ENCODE measurements around the gene TEX36.

The TEX36 gene

DNA sequence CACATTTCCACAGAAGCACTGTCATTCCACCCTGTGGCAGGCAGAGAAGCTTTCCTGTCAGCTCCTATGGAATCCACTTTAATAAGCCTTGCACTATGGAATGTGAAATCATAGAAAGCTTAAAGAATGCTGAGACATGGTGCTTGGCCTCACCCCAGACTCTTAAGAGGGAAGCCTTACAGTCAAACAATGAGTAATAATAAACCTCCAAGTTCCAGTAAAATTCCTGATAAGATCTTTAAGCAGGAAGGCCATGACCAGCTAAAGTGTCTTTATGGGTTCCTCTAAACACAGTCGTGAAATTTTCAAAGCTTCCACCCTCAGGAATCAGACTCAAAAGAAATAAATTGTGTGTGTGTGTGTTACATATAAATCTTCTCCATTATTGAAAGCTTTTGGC is 11.9 kb upstream of the TEX36 start:
- H3K4me3 ChIP-seq (ENCODE audit: low read depth, low read length, poor library complexity, severe bottlenecking): no peak overlapping the region
- H3K4me2 ChIP-seq (ENCODE audit: low read length): no peak overlapping the region
- no peak for TF ChIP-seq EZH2 (IDR thresholded peaks at IDR 0.05; ENCODE audit: borderline replicate concordance, low read length)
- TF ChIP-seq, protein P1, sequence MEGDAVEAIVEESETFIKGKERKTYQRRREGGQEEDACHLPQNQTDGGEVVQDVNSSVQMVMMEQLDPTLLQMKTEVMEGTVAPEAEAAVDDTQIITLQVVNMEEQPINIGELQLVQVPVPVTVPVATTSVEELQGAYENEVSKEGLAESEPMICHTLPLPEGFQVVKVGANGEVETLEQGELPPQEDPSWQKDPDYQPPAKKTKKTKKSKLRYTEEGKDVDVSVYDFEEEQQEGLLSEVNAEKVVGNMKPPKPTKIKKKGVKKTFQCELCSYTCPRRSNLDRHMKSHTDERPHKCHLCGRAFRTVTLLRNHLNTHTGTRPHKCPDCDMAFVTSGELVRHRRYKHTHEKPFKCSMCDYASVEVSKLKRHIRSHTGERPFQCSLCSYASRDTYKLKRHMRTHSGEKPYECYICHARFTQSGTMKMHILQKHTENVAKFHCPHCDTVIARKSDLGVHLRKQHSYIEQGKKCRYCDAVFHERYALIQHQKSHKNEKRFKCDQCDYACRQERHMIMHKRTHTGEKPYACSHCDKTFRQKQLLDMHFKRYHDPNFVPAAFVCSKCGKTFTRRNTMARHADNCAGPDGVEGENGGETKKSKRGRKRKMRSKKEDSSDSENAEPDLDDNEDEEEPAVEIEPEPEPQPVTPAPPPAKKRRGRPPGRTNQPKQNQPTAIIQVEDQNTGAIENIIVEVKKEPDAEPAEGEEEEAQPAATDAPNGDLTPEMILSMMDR (IDR thresholded peaks at IDR 0.05; ENCODE audit: low read length): no peak
- H3K27ac ChIP-seq (ENCODE audit: low read depth, low read length, poor library complexity, severe bottlenecking): no peak overlapping the region
- H3F3A ChIP-seq (ENCODE audit: insufficient read depth, low read length): no peaks in the 10 kb centered on the region
- H3K9me2 ChIP-seq (ENCODE audit: low read depth, low read length): no peaks in the 10 kb centered on the region
- H3K9me3 ChIP-seq (ENCODE audit: low read length): no peaks in the 10 kb centered on the region
- peaks cover 4% of the 10 kb centered on the region; the same call in 1 of the 2 replicates for H3K27me3 ChIP-seq (ENCODE audit: insufficient read depth, low read length)
- H4K20me1 ChIP-seq (ENCODE audit: insufficient read depth, low read length): no peaks in the 10 kb centered on the region
- H3K9ac ChIP-seq (ENCODE audit: low read length): no peak overlapping the region
- H2AFZ ChIP-seq (ENCODE audit: low read length): no peak overlapping the region
- no peaks in the 10 kb centered on the region for H3K36me3 ChIP-seq (ENCODE audit: insufficient read depth, low read length)
- H3K4me1 ChIP-seq (ENCODE audit: insufficient read depth, low read length, severe bottlenecking): no peaks in the 10 kb centered on the region
- no peaks in the 10 kb centered on the region for H3K79me2 ChIP-seq (ENCODE audit: insufficient read depth, low read length)

GRCh38 chr10:125693524-125693847 is 10.5 kb upstream of the TEX36 start:
- Histone ChIP-seq H3F3A (ENCODE audit: insufficient read depth, low read length) (no peaks in the 10 kb centered on the region), H3K9ac (ENCODE audit: low read length) (no peak overlapping the region), H2AFZ (ENCODE audit: low read length) (no peak overlapping the region), H3K4me2 (ENCODE audit: low read length) (no peak overlapping the region), H3K4me1 (ENCODE audit: insufficient read depth, low read length, severe bottlenecking) (no peaks in the 10 kb centered on the region), H3K27ac (ENCODE audit: low read depth, low read length, poor library complexity, severe bottlenecking) (no peak overlapping the region), H3K9me3 (ENCODE audit: low read length) (no peaks in the 10 kb centered on the region), H3K9me2 (ENCODE audit: low read depth, low read length) (no peaks in the 10 kb centered on the region), H3K36me3 (ENCODE audit: insufficient read depth, low read length) (no peaks in the 10 kb centered on the region), H3K4me3 (ENCODE audit: low read depth, low read length, poor library complexity, severe bottlenecking) (no peak overlapping the region), H3K27me3 (ENCODE audit: insufficient read depth, low read length) (peaks cover 4% of the 10 kb centered on the region; the same call in 1 of the 2 replicates), H3K79me2 (ENCODE audit: insufficient read depth, low read length) (no peaks in the 10 kb centered on the region), H4K20me1 (ENCODE audit: insufficient read depth, low read length) (no peaks in the 10 kb centered on the region)
- TF ChIP-seq EZH2 (IDR thresholded peaks at IDR 0.05; ENCODE audit: borderline replicate concordance, low read length): no peak
- TF ChIP-seq, protein P1 (IDR thresholded peaks at IDR 0.05; ENCODE audit: low read length): no peak

DNA sequence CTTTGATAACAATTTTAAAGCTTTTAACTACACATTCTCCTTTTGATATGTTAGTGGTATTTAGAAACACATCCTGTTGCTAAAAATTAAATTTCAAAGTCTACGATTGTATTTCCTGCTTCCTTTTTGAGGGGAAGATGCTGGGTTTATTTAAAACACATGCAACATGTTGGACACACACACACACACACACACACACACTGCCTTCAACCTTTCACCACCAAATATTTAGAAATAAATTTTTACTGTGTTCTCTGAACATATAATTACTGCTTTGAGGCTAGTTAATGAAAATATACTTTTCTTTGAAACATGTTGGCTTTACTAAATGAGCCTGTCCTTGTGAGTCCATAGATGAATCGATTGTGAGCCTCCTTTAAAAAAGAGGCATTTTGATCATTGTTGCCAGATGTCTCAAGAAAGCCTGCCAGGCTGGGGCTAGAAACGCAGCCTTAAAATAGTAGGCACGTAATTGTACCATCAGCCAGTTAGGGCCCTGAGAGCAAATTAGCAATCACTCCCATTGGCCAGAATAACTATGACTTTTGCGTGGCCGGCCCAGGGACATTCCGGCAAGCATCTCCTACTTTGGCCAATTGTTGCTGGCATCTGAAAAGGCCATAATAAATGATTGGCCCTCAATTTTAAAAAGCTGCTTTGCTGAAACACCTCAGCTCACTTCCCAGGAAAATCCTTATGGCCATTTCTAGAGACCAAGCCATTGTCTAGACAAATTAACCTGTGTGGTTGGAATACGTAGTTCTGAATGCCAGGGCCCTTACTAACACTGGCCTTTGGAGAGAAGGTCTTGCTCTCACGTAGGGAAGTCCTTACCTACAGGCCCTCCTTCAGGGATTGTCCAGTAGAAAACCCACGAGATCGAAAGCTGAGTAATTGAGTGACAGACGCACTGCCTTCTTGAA is 9.9 kb upstream of the TEX36 start:
- H3K9me2 ChIP-seq (ENCODE audit: low read depth, low read length): no peaks in the 10 kb centered on the region
- H3K79me2 ChIP-seq (ENCODE audit: insufficient read depth, low read length): no peaks in the 10 kb centered on the region
- H2AFZ ChIP-seq (ENCODE audit: low read length): no peak overlapping the region
- H3K27me3 ChIP-seq (ENCODE audit: insufficient read depth, low read length): peaks cover 4% of the 10 kb centered on the region; the same call in 1 of the 2 replicates
- no peaks in the 10 kb centered on the region for H4K20me1 ChIP-seq (ENCODE audit: insufficient read depth, low read length)
- TF ChIP-seq, protein P1 (IDR thresholded peaks at IDR 0.05; ENCODE audit: low read length): no peak
- no peak for TF ChIP-seq EZH2 (IDR thresholded peaks at IDR 0.05; ENCODE audit: borderline replicate concordance, low read length)
- no peaks in the 10 kb centered on the region for H3K9me3 ChIP-seq (ENCODE audit: low read length)
- H3K4me2 ChIP-seq (ENCODE audit: low read length): no peak overlapping the region
- no peaks in the 10 kb centered on the region for H3F3A ChIP-seq (ENCODE audit: insufficient read depth, low read length)
- H3K27ac ChIP-seq (ENCODE audit: low read depth, low read length, poor library complexity, severe bottlenecking): no peak overlapping the region
- H3K4me3 ChIP-seq (ENCODE audit: low read depth, low read length, poor library complexity, severe bottlenecking): no peak overlapping the region
- H3K9ac ChIP-seq (ENCODE audit: low read length): no peak overlapping the region
- H3K36me3 ChIP-seq (ENCODE audit: insufficient read depth, low read length): no peaks in the 10 kb centered on the region
- H3K4me1 ChIP-seq (ENCODE audit: insufficient read depth, low read length, severe bottlenecking): no peaks in the 10 kb centered on the region
